GM20000 (cell line): Measurements from ENCODE around the gene TAMALIN.

ENCODE experiments used
- DNase-seq: peaks from one replicate; pipeline ENCODE4 v3.0.0; 2012; ENCODE audit warnings: low spot score
- TF ChIP-seq, protein P1 (sequence below): IDR thresholded peaks from 2 replicates; pipeline ENCODE4 v1.5.1; 2012; ENCODE audit warnings: mild to moderate bottlenecking, control low read depth; ENCODE audit errors: extremely low read depth, missing control alignments

TAMALIN gene

DNA sequence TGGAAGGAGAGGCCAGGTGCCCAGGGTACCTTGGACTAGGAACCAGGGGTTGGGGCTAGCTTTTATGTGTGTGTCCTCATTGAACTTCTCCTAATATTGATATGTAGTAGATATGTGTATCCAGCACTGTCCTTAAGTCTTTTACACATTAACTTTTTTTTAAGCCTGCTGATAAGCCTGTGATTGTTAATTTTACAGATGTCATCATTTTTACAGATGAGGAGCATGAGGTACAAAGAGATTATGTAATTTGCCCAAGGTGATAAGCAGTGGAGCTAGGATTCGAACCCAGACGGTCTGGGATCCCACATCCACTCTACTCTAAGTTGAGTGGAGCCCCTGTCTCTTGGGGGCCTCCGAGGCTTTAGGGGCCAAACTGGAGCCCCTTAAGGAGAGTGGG is 34.3 kb downstream of the TAMALIN start:
- TF ChIP-seq, protein P1, sequence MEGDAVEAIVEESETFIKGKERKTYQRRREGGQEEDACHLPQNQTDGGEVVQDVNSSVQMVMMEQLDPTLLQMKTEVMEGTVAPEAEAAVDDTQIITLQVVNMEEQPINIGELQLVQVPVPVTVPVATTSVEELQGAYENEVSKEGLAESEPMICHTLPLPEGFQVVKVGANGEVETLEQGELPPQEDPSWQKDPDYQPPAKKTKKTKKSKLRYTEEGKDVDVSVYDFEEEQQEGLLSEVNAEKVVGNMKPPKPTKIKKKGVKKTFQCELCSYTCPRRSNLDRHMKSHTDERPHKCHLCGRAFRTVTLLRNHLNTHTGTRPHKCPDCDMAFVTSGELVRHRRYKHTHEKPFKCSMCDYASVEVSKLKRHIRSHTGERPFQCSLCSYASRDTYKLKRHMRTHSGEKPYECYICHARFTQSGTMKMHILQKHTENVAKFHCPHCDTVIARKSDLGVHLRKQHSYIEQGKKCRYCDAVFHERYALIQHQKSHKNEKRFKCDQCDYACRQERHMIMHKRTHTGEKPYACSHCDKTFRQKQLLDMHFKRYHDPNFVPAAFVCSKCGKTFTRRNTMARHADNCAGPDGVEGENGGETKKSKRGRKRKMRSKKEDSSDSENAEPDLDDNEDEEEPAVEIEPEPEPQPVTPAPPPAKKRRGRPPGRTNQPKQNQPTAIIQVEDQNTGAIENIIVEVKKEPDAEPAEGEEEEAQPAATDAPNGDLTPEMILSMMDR: no peak
- no peak for DNase-seq

DNA sequence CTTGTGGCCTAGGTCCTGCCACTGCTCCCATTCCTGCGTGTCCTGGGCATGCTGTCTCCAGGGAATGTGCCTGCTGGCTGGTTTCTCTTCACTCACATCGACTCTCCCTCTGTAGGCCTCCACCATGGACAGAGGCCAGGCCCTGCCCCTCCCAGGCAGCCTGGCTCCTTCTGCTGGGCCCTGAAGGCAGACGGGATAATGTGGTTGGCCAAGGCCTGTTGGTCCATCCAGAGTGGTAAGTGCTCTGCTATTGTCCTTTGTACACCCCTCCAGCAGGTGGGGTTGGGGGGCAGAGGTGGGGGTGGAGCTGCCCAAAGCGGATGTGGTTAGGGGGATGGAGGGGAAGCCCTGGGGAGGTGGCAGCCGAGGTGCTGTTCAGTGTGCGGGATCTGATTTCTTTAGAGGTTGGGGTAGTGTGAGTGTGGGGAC is 35.0 kb downstream of the TAMALIN start:
- peak; percentile 78 for DNase-seq
- TF ChIP-seq, protein P1: no peak

DNA sequence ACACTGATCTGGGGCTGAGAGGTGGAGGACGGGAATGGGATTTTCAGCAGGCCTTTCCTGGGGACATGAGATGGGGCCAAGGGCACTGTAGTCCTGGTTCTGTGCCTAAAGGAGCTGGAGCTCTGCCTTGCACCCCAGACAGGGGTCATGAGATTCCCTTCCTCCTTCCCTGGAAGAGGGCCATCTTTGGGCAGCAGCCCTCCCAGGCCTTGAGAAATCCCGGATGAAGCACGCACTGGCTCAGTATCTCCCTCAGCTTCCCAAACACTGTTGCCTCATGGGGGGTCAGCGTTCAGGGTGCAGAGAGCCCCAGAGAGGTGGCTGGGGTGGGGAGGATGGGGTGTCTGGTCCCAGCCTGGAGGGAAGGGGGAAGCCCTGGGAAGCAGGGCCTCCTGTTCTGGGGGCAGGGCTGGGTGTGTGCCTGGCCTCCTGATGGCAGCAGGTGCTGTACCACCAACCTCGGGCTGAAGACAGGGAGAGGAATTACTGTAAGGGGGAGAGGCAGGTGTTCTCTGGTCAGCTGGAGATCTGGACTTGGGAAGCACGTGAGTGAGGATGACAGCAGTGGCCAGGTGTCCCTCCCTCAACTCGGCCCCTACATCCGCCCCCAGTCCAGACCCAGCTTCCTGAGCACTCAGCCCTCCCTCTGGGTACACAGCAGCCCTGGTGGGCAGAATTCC is 36.1 kb downstream of the TAMALIN start:
- DNase-seq: no peak
- TF ChIP-seq, protein P1: no peak

DNA sequence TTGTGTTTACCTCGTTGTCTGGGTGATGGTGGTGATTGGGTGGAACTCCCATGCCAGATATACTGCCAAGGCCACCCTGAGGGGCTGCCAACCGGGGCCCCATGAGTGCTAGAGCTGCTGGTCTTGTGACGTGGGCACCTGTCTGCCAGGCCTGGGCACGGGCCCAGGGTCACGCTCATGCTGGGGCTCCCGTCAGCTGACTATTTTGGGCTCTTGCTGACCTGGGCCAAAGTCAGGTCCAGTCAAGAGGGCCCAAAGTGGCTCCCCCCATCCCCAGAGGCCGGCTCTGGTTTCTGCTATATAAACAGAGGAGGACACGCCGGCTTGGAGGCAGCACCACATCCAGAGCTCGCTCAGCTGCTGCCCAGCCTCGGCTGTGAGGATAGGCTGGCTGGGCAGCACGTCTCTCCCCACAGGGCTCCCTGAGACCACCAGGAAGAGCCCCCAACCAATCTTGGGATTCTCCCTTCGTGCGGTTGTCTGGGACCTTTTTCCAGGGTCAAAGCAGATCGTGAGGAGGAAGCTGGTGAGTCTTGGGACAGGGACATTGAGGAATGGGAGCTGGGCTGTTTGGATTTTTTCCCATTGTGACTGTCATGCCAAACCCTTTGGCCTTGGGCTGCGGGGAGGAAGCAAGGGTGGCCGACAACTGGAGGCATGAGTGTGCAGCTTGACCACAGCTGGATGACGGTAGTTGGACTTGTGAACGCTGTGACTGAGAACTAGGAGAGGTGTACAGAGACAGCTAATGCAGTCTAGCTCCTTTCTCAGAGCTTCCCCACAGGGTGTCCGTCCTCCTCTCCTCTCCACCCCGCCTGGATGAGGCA is 36.9 kb downstream of the TAMALIN start:
- TF ChIP-seq, protein P1: no peak
- DNase-seq: no peak

DNA sequence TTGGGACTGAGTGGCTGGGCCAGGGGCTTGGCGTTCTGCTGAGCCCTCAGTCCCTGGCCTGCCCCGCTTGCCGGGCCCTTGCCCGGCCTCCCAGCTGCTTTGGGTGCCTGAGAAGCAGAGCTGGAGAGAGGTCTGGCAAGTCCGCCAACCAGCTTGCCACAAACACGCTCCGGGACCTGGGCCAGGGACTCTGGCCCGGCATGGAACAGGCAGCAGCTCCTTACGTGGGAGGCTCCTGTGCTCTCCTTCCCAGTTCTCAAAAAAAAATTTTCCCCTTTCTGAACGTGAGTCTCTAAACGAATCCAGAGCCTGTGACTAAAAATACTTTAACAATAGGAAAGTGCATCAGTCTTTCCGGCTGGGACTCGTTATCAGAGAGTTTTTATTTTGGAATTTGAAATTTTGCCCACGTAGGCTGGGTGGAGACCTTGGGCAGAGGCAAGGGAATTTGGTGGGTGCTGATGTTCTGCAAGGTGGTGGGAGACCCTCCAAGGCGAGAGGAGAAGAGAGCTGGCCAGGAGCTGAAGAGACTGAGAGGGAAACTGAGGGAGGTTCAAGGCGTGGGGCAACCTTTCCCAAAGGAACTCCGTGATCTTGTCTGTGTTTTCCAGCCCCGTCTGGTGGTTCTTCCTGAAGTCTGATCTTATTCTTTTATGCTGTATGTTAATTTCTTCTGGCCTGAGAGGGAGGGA is 37.7 kb downstream of the TAMALIN start:
- DNase-seq: no peak
- TF ChIP-seq, protein P1: no peak

DNA sequence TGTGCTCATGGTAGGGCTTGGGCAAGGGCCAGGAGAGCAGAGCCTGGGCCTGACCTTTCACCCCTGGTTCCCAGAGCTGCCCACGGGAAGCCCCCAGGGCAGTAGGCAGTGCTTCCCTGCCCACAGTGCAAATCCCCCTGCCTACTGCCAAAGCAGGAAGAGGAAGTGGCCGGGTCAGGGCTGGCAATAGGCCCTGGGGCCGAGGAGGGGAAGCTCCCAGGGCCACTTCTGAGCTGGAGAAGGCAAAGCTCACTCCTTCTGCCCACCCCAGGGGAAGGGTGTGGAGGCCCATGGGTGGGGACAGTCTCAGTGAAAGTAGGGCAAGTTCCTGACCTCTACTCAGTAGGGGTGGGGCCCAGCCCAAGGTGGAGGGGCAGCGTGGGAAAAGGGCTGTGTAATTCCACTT is 39.1 kb downstream of the TAMALIN start:
- no peak for DNase-seq
- TF ChIP-seq, protein P1: no peak

DNA sequence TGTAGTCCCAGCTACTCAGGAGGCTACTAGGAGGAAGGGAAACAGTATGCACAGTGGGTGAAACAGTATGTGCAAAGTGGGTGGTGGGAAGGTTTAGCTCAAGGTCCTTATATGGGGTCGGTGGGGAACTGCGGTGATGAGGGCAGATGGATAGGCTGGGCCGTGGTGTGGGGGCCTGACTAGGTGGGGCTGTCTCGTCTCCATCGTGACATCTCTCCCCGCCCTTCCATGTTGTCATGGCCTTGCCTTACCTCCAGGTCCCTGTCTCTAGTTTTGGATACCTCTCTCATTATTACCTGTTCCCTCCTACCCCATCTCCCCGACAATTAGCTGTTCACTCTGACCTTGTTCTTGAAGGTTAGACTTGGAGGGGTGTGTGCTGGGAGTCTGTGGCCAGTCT is 40.1 kb downstream of the TAMALIN start:
- TF ChIP-seq, protein P1: no peak
- no peak for DNase-seq
